Measurements from ENCODE around the gene FOXP2.

- no peak for TF ChIP-seq CTCF (IDR thresholded peaks at IDR 0.05)
- no peak for TF ChIP-seq POLR2A (IDR thresholded peaks at IDR 0.05)
- TF ChIP-seq POLR2AphosphoS5 (IDR thresholded peaks at IDR 0.05): no peak
- TF ChIP-seq EP300 (IDR thresholded peaks at IDR 0.05): no peak
Observed at GRCh38 chr7:114426382-114426781, 11.8 kb downstream of the FOXP2 start.

All from suprapubic skin (tissue), 4 donors.